ENCODE measurements around the gene MAPRE3.

MAPRE3 gene

GRCh38 chr2:26950246-26950645 is 20.2 kb upstream of the MAPRE3 start:
- no peak for DNase-seq (ENCODE audit: low spot score)

DNA sequence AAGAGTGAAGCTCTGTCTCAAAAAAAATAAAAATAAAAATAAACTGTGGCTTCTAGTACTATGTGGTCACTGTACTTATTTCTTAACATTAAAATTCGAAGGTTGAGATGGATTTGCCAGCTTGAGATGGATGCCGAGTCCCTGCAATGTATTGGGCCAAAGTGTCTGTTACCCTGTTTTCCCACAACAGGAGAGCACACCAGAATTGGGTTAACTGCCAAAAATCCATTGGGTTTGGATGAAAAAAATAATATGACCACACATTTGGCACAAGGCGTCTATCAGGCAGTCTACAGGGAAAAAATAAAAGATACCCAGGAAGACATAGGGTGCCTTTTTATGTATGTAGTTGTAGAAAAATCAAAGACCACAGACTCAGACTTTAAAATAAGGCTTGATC is 19.2 kb upstream of the MAPRE3 start:
- DNase-seq (ENCODE audit: low spot score) = no peak

GRCh38 chr2:26952374-26952773 is 18.1 kb upstream of the MAPRE3 start:
- DNase-seq (ENCODE audit: low spot score) = no peak

GRCh38 chr2:26954135-26954534 is 16.3 kb upstream of the MAPRE3 start:
- DNase-seq (ENCODE audit: low spot score) = no peak

- DNase-seq (ENCODE audit: low spot score) = no peak
Measured at GRCh38 chr2:26957041-26957440, 13.4 kb upstream of the MAPRE3 start.

DNA sequence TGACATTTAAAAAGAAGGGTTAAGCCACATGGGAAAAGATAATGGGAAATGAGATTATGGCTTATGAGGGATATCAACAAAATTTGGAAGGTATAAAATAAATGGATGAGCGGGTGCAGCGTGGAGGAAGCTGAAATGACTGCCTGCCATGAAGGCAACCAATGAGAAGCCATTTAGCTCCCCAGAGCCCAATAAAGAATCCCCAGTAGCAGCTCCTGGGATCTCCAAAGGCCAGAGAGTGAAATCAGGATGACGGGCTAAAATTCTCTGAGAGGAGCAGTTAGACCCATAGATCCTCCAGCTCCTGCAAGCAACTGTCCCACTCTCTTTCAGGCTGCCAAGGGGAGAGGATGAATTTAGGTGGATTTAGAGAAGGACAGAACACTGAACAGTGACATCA is 12.9 kb upstream of the MAPRE3 start:
- no peak for DNase-seq (ENCODE audit: low spot score)

- DNase-seq (ENCODE audit: low spot score) = no peak
Measured at GRCh38 chr2:26959331-26959730, 11.1 kb upstream of the MAPRE3 start.

GRCh38 chr2:26964446-26965130 is 5.8 kb upstream of the MAPRE3 start:
- no peak for DNase-seq (ENCODE audit: low spot score)

DNA sequence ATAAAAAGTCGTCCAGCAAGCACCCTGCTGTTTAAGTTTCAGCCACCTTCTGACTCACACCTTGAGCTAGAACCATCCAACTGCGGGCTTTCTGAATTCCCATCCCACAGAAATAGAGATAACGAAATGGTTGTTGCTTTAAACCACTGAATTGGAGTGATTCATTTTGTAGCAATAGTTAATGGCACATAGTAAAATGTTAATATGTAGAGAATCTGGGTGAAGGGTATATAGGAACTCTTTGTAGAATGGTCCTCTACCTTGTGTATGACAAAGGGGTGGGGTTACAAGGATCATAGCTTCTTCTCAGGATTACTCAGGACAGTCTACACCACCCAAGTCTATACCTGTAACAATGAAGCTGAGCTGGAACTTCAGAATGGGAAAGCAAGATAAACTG is 2.4 kb upstream of the MAPRE3 start:
- DNase-seq (ENCODE audit: low spot score) = no peak

DNA sequence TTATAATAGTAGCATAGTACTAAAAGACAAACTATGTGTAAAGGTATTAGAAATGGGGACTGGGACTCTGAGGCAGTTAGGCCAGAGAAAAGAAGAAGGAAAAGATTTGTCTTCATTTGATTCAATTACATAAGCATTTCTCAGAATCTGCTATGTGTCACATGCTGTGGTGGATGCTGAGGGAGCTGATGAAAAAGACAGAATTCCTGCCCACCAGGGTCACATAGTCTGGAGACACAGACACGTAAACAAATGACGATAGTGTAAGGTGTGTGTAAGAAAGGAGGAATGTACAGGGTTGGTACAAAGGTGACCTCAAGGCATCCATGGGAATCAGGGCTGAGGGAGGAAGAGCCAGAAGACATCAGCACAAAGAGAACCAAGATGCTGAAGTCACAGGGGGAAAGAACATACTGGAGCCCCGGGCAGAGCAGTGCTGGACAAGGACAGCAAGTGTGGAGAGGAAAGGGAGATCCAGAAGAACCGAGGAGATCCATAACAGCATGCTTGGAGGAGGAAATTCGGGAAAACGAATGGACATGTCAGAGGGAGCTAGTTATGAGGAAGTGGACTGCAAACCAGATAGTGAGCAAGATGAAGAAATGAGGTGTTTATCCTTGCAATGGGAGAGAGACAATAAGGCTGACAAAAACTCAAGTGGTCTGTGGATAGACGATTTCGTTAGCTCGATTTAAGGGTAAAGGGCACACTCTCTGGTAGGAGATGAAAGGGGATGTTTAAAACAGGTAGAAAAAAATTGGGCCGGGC is 1.2 kb upstream of the MAPRE3 start:
- no peak for DNase-seq (ENCODE audit: low spot score)

DNA sequence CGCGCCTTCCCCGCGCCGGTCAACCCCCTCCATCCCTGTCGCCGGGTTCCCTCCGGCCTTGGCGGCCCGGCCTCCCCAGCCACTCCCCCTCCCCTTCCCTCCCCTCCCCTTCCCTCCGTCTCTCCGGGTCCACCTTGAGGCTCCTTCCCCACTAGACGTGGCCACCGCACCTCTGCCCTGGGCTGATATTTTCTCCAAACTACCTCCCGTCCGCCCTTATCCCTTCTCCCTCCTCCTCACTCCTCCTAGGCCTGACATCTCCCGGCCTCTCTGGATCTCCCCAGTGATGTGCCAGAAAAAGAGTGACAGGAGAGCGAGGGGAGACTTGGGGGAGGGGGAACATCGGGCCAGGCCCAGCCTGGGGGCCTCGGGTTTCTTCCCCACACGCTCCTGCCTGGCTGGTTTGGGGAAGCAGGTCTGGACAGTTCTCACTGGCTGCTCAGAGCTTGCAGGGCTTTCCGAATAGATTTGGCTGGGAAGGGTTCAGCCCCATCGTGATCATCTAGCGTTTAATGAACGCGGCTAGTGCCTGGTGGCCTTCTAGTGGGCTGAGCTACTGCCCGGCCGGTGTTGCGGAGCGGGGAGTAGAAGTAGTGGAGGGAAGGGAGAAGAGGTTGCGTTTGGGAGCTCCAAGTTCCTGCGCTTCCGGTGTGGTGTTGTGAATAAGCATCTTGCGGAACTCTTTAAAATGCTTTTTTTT is 641 bp downstream of the MAPRE3 start:
- peak; percentile 24 for DNase-seq (ENCODE audit: low spot score)

- DNase-seq (ENCODE audit: low spot score) = no peak
Measured at GRCh38 chr2:26971911-26972786, 1.7 kb downstream of the MAPRE3 start.

GRCh38 chr2:26974352-26974751 is 3.9 kb downstream of the MAPRE3 start:
- no peak for DNase-seq (ENCODE audit: low spot score)

DNA sequence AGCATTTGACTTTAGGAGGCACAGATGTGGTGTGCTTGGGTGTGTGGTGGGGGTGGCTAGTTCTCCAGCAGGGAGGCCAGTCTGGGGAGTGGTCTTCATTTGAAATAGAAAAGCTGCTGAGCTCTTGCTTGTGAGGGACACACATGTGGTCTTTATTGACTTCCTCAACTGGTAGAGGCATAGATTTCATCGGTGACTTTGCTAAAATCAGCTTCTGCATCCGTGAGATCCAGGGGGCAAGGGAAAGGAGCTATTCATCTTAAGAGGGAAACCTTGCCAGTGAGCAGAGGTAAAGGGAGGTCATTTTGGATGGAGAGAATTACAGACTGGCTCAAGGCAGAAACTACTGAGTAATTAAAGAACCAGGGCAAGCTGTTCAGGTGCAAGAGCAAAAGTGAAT is 4.7 kb downstream of the MAPRE3 start:
- DNase-seq (ENCODE audit: low spot score) = no peak

- no peak for DNase-seq (ENCODE audit: low spot score)
Measured at GRCh38 chr2:26975656-26976055, 5.2 kb downstream of the MAPRE3 start.

DNA sequence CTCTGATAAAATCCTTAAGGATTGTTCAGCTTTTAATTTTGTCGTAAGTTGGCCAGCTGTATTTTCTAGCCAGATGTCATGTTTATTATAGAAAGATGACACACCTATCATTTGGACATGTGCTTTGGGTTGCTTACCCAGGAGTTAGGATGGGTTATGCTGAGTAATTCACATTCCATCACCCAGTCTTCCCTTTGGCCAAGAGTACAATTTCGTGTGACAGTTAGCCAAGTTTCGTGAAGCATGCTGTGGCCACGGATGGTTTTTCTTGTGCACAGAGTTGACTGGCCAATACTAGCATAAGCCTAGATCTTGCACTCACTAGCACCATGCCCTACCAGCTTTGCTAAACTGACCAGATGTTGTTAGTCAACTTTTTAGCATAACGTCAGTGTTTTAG is 5.8 kb downstream of the MAPRE3 start:
- peak; percentile 75 for DNase-seq (ENCODE audit: low spot score)

DNA sequence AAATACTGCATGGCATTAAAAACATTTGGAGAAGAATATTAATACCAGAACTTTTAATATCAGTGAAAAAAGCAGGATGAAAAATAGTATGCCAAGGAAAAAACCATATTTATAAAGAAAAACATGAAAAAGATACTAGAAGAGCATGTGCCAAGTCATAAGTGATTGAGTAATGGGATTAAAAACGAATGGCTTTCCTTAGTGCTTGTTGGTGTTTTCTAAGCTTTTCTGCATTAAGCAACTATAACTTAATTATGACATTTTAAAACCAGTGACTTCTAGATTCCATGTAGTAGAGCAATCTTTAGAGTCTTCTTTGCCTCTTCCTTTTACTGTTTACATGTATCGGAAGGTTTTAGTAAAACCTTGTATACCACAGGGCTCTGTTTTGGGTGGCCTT is 6.6 kb downstream of the MAPRE3 start:
- DNase-seq (ENCODE audit: low spot score) = no peak

DNA sequence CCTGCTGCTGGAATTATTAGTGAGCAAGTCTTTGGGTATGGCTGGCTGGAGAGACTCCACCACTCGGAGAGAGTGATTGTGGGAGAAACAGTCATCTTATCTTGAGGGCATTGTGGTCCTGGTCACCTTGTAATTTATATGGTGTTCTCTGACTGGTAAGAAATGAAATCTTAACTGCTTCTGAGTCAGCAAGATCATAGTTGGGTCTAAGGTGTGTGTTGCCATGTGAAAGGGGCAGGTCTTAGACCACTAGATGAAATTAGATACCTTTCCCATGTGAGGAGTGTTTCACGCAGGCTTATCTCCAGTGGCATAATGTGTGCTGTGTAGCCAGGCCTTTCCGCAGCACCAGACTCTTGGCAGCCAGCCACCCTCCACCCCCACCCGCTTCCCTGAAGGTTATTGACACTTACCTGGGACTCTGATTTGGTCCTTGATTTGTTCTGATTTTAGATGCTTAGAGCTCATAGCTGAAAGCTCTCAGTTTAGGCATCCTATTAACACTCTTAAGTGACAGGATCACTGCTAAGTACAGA is 7.7 kb downstream of the MAPRE3 start:
- peak; percentile 19 for DNase-seq (ENCODE audit: low spot score)

DNA sequence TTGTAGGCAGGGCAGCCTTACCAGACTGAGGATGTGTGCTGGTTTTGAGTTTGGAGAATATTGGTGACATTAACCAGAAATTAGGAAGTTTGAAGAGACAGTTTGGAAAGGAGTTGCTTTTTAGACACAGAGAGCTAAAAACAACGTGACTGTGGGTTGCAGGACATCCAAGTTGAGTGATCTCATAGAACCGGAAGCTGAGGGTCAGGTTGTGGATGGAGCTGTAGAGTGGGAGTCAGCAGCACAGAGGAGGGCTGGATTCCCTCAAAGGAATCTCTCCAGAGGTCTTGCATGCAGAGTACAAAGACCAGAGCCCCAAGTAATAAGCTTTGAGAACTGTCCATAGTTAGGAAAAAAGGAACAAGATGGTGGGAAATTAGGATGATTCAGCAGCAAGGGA is 9.3 kb downstream of the MAPRE3 start:
- no peak for DNase-seq (ENCODE audit: low spot score)

DNA sequence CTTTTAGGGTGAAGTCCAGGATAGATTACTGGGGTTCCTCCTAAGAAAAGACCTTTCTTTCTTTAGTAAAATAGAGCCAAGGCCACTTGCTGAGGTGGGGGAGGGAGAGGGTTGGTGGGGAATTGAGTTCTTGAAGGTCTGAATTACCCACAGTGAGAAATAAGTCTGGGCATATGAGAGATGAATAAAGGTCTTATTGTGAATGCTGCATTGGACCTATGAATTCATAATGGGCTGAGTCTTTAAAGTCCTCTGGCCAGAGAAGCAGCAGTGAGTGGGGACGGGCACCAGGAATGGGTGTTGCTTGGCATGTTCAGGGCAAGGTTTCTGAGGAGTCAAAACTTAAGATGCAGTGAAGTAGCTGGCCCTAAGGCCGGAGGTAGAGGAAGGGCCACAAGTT is 10.5 kb downstream of the MAPRE3 start:
- DNase-seq (ENCODE audit: low spot score) = no peak

DNA sequence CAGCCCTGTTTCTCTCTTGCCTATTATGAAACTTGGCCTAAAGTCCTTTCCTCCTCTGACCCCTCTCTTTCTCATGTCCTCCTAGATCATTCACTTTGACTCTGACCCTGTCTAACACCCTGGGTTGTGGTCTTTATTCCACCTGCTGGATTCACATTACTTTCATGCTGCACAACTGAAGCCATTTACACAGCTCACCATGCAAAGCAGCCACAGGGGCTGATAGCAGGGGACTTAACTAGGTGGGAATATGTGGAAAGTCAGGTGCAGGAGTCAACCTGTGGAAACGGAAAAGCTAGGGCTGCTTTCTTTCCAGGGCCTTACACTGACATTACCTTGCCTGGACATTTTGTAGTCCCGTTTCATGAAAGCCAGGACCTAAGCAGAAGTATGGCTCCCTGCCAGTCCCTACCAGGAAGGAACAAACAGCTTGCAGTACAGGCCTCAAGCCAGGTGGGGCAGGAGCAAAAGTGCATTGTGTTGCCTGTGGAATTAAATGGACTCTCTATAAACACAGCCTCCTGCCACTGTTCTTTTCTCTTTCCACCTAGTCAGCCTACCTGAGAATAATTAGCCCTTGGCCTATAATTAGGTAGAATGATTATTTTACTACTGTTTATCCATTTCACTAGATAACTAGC is 11.8 kb downstream of the MAPRE3 start:
- DNase-seq (ENCODE audit: low spot score) = peak; percentile 11

Data from AG08395 (cell line).